Right ventricle myocardium inferior (tissue), 1 donor: ENCODE measurements around the gene HKDC1. TPM values are rescaled to one million over a fixed set of nuclear protein-coding genes. Genes with fewer than 3 reads are reported as not detected.

Experiments
- ATAC-seq: fragments of 200-7000 bp; cut with Tn5 transposase; one replicate; pipeline ENCODE4 v1.9.1; 2020; ENCODE audit warnings: mild to moderate bottlenecking, moderate library complexity
- DNase-seq: peaks from one replicate; pipeline ENCODE4 v3.0.0; 2021; ENCODE audit errors: missing footprints
- intact Hi-C: fragments of 100-400 bp; cut with DNase I; formaldehyde crosslinking; loops from one replicate; pipeline ENCODE4 v1.11.0; 2022
- total RNA-seq: library from RNA; stranded (reverse); fragmentation: NEBNext Ultra II Directional; extraction: Animal tissue kit (Norgen Biotek cat#: 25700); gene quantifications from one replicate; pipeline ENCODE4 v1.2.1, GENCODE V29; 2021
- donor health status: DM: no; HTN: yes; CAD: no; lungs with severe emphysema.

Gene HKDC1
- total RNA-seq, 1 donor from 2014 or later: not detected

DNA sequence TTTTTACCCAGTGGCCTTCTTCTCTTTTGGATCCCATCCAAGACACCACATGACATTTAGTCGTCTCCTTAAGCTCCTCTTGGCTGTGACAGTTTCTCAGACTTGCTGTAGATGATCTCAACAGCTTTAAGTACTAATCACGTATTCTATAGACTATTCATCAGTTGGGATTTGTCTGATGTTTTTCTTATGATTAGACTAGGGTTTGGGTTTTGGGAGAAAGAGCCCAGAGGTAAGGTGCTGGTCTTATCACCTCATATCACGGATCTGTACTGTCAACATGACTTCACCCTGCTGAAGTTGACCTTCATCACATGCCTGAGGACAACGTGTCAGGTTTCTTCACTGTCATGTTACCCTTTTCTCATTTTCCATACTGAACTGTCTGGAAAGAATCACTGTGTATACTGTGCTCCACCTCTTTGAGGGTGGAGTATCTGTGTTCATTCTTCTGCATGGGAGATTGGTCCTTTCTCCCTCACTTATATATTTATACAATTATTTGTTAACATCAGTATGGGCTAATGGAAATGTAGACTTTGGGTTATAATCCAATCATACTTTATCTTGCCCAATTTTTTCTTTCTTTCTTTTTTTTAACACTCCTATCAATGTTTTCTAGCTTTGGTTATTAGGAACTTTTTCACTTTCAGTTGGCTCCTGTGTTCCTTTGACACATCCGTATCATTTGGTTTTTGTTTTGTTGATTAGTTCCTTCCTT lies 6.4 kb upstream of the HKDC1 start:
- ATAC-seq (no peak), DNase-seq (no peak)
- intact Hi-C loops: no loop called here

GRCh38 chr10:69214666-69215131 lies 5.4 kb upstream of the HKDC1 start:
- no peak for ATAC-seq
- DNase-seq: no peak
- intact Hi-C loops: no loop called here

DNA sequence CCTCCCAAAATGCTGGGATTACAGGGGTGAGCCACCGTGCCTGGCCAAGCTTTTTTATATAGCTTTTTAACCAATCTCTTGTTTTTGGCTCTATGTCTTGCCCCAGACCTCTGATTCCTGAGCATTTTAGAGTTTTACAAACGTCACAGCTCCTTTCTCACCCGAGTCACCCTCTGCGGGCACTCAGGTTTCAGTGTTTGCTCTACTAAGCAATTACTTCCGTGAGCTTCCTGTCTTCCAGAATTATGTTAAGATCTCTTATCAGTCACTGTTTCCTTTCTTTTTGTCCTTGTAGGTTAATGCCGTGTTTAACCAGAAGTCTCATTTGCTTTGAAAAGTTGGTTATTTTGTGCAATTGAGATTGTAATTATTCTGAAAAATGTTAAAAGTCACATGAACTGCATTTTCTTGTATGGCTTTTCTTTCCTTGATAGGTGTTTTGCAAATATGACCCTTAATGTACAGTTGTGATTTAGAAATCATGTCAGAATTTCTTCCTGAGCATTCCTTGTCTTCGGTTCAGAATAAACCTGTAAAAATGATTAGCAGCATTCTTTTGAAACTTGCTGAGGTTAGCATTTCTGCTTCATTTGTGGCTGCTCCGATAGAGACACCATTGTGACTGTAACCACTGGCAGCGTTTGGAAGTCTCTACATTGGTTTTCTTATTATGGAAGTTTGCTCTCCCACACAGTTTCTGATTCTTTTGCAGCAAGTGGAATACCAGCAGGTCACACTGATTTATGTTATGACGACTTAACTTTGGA lies 4.5 kb upstream of the HKDC1 start:
- ATAC-seq (no peak), DNase-seq (no peak)
- intact Hi-C loops: no loop called here

DNA sequence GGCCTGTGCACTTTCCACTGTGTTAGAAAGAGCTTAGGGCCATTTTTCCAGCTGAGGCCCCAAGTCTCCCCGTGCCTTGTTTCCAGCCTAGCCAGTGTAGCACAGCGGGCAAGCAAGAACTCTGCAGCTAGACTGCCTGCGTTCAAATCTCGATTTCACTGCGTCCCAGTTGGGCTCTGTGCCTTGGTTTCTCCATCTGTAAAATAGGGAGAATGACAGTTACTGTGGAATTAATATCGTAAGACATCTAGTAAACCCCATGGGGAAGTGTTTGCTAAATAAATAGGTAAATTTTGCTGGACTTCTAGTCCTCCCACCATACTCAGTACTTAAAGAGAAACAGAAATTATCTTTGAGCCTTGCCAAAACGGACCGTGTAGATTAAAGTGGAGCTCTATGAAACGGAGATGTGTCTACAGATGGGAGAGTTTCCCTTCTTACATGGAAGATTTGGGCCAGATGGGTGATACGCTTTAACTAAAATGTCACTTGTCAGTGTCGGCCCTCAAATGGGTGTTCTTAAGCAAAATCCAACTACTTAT lies 3.5 kb upstream of the HKDC1 start:
- intact Hi-C loops: no loop called here
- ATAC-seq (no peak), DNase-seq (no peak)

DNA sequence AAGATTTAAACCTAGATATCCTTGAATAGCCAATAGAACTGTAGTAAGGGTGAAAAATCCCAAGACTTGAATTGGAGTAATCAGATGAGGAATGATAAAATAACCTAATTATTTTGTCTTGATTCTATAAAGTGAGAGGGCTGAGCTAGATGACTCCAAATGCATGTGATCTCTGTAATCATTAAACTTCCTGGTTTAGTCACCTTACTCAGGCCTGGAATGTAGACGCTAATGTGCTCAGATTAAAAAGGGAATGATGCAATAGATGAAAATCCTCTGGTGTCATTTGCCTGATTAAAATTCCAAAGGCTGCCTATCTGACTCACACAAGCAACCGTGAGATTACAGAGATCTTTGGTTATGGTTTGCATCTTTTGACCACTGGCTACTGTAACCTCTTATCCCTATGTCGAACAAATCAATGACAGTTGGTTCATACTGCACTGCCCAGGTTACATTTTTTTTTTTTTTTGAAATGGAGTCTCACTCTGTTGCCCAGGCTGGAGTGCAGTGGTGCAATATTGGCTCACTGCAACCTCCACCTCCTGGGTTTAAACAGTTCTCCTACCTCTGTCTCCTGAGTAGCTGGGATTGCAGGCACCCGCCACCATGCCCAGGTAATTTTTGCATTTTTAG lies 2.9 kb upstream of the HKDC1 start:
- intact Hi-C loops: no loop called here
- DNase-seq (no peak), ATAC-seq (no peak)

DNA sequence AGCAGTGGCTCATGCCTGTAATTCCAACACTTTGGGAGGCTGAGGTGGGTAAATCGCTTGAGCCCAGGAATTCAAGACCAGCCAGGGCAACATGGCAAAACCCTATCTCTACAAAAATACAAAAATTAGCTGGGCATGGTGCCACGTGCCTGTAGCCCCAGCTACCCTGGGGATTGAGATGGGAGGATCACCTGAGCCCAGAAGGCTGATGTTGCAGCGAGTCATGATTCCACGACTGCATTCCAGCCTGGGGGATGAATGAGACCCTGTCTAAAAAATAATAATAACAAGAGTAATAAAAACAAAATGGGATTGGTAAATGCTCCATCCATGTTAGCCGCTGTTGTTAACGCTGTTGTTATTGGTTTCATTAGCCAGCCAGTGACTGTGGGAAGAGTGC lies 1.3 kb upstream of the HKDC1 start:
- ATAC-seq: no peak
- intact Hi-C loops: no loop called here
- no peak for DNase-seq

- intact Hi-C loops: no loop called here
- DNase-seq (no peak), ATAC-seq (no peak)
Observed at GRCh38 chr10:69220507-69220906, 375 bp downstream of the HKDC1 start.

DNA sequence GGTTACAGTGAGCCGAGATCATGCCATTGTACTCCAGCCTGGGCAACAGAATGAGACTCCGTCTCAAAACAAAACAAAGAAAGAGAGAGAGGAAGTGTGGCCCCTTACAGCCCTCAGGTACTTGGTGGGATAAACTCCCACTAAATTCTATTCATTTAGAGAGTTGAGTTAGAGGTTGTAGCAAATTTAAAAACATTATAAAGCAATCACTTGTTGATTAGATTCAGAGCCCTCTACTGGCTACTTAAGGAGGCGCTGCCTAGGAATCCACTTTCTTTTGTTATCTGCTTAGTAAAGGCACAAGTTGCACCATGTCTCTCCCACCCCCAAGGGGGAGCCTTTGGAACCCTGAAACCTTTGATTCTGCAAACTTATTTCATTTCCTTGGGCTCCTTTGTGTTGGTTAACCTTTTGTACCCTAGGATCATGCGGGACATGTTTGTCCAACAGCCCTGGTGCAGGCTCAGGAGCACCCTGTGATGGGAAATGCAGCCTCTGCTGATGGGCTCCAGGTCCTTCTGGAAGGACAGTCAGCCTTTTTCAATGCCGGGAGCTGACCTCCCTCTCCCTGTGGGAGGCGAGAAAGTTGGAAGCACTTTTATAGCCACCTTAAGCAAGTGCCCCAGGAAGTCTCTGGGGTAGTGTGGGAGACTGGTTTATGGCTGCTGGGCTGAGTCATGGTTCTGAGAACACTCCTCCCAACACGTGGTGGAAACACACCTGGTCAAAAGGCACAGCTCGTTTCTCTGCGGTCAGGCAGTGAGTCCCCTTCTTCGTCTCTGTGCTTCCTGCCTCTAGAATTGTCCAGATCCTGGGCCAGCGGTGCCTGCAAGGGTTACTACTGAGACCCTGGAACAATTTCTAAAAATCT lies 2.3 kb downstream of the HKDC1 start:
- intact Hi-C loops: no loop called here
- no peak for DNase-seq
- peak; percentile 46 for ATAC-seq

DNA sequence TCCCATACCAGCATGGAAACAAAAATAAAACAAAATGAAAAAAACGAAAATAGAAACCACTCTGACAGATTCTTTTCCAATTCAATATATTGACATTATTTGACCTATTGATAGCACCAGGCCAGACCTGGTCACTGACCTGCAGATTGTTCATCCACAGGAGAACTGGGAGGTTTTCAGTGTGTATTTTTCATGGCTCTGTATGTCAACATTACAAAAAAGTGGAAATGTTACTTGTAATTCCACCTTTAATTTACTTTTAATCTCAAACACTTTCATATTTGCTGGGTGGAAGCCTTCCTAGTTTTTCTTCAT lies 2.9 kb downstream of the HKDC1 start:
- ATAC-seq: no peak
- DNase-seq: no peak
- intact Hi-C loops: no loop called here

DNA sequence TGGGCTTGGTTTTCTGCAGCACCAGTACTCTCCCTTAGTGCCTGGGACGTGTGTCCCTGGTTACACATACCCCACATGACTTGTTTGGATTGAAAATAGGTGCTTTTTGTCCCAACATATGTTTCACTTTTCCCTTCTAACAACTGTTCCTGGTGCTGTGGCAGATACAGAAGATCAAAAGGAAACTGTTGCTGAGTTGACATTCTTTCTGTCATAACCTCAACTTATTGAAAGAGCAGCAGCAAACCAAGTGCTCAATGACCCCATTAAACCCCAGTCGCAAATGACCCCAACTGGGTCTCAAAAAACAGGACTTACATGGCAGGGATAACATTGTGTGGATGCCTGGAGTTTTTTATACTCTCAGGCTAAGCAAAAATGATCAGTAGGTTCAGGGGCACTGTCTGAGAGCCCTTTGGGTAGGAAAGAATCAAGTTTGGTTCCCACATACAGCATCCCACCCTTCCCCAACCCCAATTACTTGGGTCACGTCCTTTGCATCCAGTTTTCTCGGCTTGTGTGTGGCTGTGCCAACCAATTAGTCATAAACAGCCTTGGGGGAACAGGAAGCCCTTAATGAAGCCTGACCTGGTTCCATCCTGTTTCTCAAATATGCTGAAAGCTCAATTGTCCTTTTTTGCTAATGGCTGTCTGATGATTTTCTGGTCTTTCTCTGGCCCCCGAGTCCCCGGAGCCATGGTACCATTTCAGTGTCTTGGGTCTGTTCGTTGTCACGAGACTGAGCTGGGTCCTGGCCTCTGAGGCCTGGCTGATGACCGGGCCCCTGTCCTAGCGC lies 4.9 kb downstream of the HKDC1 start:
- intact Hi-C loops: no loop called here
- no peak for DNase-seq
- ATAC-seq: no peak

DNA sequence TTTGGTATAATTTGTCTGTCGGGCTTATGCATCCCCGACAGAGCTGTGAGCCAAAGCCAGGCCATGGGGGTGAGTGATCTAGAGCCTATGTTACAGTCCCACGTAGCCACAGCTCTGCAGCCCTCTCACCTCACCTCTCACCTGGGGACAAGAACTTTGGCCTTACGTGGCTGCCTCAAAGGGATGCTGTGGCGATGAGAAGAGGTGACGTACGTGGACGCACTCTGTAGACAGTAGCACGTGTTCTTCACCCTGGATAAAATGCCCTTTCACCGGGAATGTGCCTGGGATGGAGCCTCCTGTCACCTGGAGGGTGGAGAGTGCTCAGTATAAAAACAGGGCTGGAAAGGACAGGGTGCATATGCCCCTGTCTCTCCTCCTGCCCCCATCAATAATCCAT lies 5.5 kb downstream of the HKDC1 start:
- DNase-seq: no peak
- intact Hi-C loops: no loop called here
- ATAC-seq: no peak

- ATAC-seq (no peak), DNase-seq (no peak)
- intact Hi-C loops: no loop called here
Observed at GRCh38 chr10:69226919-69227450, 6.9 kb downstream of the HKDC1 start.

- ATAC-seq: no peak
- intact Hi-C loops: no loop called here
- DNase-seq: no peak
Observed at GRCh38 chr10:69228151-69228550, 8.0 kb downstream of the HKDC1 start.

- intact Hi-C loops: no loop called here
- no peak for ATAC-seq
- no peak for DNase-seq
Observed at GRCh38 chr10:69229616-69229916, 9.4 kb downstream of the HKDC1 start.

- ATAC-seq (no peak), DNase-seq (no peak)
- intact Hi-C loops: no loop called here
Observed at GRCh38 chr10:69230128-69230527, 10.0 kb downstream of the HKDC1 start.

GRCh38 chr10:69232252-69232651 lies 12.1 kb downstream of the HKDC1 start:
- DNase-seq: no peak
- ATAC-seq: no peak
- intact Hi-C loops: no loop called here

DNA sequence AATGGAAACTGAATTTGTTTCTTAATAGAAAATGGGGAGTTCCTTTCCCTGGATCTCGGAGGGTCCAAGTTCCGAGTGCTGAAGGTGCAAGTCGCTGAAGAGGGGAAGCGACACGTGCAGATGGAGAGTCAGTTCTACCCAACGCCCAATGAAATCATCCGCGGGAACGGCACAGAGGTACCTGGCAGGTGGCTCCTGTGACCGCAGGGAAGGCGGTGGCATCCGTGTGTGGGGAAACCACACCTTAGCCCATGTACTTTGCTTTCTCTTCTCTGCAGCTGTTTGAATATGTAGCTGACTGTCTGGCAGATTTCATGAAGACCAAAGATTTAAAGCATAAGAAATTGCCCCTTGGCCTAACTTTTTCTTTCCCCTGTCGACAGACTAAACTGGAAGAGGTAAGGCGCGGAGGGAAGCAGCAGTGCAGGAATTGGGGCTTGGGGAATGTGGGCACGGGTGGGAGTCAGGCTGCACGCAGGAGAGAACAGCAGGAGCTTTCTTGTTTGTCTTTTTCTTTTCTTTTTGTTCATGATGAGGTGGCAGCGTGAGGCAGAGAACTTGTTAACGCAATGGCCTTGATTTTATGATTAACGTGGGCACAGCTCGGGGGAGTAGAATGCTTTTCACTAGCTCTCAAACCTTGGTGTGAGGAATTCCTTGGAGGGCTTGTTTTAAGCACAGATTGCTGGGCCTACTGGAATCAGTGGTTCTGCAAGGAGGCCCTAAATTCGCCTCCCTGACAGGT lies 12.8 kb downstream of the HKDC1 start:
- intact Hi-C loops: no loop called here
- DNase-seq (no peak), ATAC-seq (no peak)

DNA sequence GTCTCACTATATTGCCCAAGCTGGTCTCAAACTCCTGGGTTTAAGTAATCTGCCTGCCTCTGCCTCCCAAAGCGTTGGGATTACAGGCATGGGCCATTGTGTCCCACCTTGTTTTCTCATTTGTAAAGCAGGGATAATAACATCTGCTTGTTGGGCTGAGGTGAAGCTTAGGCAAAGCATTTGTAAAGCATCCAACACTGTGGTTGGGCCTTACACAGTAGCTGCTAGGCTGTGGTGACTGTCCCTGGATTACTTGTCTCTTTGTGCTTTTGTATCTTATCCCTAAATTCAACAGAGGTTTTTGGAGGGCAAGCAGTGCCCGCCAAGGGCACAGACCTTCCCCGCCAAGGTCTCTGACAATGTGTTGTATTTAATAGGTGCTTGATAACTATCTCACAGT lies 14.3 kb downstream of the HKDC1 start:
- DNase-seq (no peak), ATAC-seq (no peak)
- intact Hi-C loops: no loop called here
